Heart right ventricle (tissue), 16 donors: ENCODE results near the gene IQCF6. TPM values are rescaled to one million over a fixed set of nuclear protein-coding genes. Genes with fewer than 3 reads are reported as not detected.
"Not testable (repeated sequence)": the region's sequence is repeated elsewhere in the genome, so short reads cannot be mapped to it uniquely, and the experiment has no call there.

Source experiments
- ATAC-seq, 8 donors: fragments of 200-7000 bp; cut with Tn5 transposase; one replicate each; pipeline ENCODE4 v1.9.1; 2020; ENCODE audit warnings: mild to moderate bottlenecking in 8 of 8, moderate library complexity in 8 of 8, moderate number of reproducible peaks in 1 of 8
- DNase-seq, 2 donors: peaks; one replicate each; pipeline ENCODE4 v3.0.0-alpha.2; 2020
- H3K27ac ChIP-seq, 10 donors: fragments of 200-600 bp; sonication (generic) in 2 of 10; one replicate each; pipeline versions ENCODE4 v1.5.0 to v1.8.0; 2020 to 2022; ENCODE audit warnings: mild to moderate bottlenecking in 3 of 10
- H3K27me3 ChIP-seq, 7 donors: fragments of 200-600 bp; one replicate each; pipeline ENCODE4 v1.8.0; 2021 to 2022; ENCODE audit warnings: mild to moderate bottlenecking in 2 of 7
- H3K36me3 ChIP-seq, 9 donors: fragments of 200-600 bp; sonication (generic) in 1 of 9; one replicate each; pipeline versions ENCODE4 v1.5.0 to v1.8.0; 2020 to 2022; ENCODE audit warnings: mild to moderate bottlenecking in 2 of 9
- H3K4me1 ChIP-seq, 9 donors: fragments of 200-600 bp; sonication (generic) in 1 of 9; one replicate each; pipeline versions ENCODE4 v1.5.0 to v1.8.0; 2020 to 2022; ENCODE audit warnings: mild to moderate bottlenecking in 4 of 9
- H3K4me3 ChIP-seq, 10 donors: fragments of 200-600 bp; sonication (generic) in 2 of 10; one replicate each; pipeline versions ENCODE4 v1.5.0 to v1.8.0; 2020 to 2022; ENCODE audit warnings: mild to moderate bottlenecking in 7 of 10, moderate library complexity in 2 of 10
- H3K9me3 ChIP-seq, 11 donors: fragments of 200-600 bp in 10 of 11; sonication (generic) in 2 of 11; one replicate each; pipeline versions ENCODE4 v1.5.0 to v1.8.0; 2013 to 2022; ENCODE audit warnings: mild to moderate bottlenecking in 2 of 11, control low read depth in 1 of 11, moderate library complexity in 1 of 11
- CTCF ChIP-seq, 9 donors: fragments of 200-600 bp; sonication (generic) in 2 of 9; IDR thresholded peaks; one replicate each; pipeline versions ENCODE4 v1.5.0 to v1.8.0; 2021 to 2022; ENCODE audit warnings: antibody characterized with exemption in 9 of 9, mild to moderate bottlenecking in 5 of 9, moderate library complexity in 1 of 9
- WGBS, 2 donors: extraction: QIAGEN DNeasy Blood & Tissue Kit; methylation state at CpG; one replicate each; pipeline ENCODE4 v1.1.7; 2013; ENCODE audit warnings: inconsistent platforms in 1 of 2; 5-methylcytosine and 5-hydroxymethylcytosine counted together
- intact Hi-C, 10 donors: fragments of 100-400 bp; cut with DNase I; formaldehyde crosslinking; loops; one replicate each; pipeline versions ENCODE4 v1.11.1 to v1.14.2; 2022
- polyA plus RNA-seq, 2 donors: library from polyadenylated mRNA; stranded (reverse); fragments of 200-250 nt; gene quantifications; one replicate each; pipeline ENCODE4 v1.2.3, GENCODE V29; 2013
- total RNA-seq, 10 donors: library from RNA; stranded (reverse); fragmentation: NEBNext Ultra II Directional in 3 of 10; extraction: Animal tissue kit (Norgen Biotek cat#: 25700) in 3 of 10; gene quantifications; one replicate each; pipeline versions ENCODE4 v1.2.1 to v1.2.4, GENCODE V29; 2021 to 2023
- donor health status: Arrhythmogenic right ventricular cardiomyopathy.
- donor health status: ischemic (EF 13 %, LVEDD 7.1; RV severe dilation, severe dysfunction).
- donor health status: healthy with polysubstance abuse.
- donor health status: DM: no; HTN: yes; CAD: no.
- donor health status: DM: no; HTN: no; CAD: no.
- donor health status: ischemic (EF 25% LVEDD 6.9; RV normal size, moderate dysfunction).
- donor health status: ischemic (EF 25% LVEDD 5.7; RV mildly dilated, moderate dysfunction).
- donor health status: healthy.
- donor health status: DM: yes; HTN: yes; CAD: no.
- donor health status: Ischemic cardiomyopathy.
- donor health status: ischemic (EF 35%, LVEDD 5.7; RV mildly dilated, moderate dysfunction).
- donor health status: nonischemic (EF 11% LVEDD 7.7; RV severe dilation, severe dysfunction).
- donor health status: DM: yes; HTN: yes; CAD: no.
- donor health status: PGD.
- donor health status: ischemic (EF 29% LVEDD 5.4; RV normal size, mild dysfunction).
- donor health status: nonischemic (EF 23%, LVEDD 6.1; RV moderate dilation, normal function).

The IQCF6 gene
- total and polyA plus RNA-seq, 12 donors, result not detected

DNA sequence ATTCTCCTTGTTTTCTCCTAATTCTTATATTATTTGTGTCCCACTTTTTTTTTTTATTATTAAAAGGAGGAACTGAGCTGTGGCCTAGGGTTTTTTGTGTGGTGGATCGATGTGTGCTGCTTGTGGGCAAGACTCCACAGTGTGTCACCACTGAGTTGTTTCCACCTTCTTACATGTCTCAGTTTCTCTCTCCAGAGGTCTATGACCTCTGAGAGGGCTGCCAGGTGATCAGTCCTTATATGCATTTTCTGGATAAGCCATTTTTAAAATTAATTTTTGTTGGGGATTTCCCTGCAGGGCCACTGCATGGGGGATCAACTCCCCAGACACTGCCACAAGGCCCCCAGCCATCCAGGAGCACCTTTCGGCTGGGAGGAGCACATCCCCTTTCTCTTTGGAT is 27.8 kb downstream of the IQCF6 start:
- 89 to 94% methylated on average over 2 of the region's 2 CpGs for WGBS, 2 donors
- ATAC-seq, result no peak

DNA sequence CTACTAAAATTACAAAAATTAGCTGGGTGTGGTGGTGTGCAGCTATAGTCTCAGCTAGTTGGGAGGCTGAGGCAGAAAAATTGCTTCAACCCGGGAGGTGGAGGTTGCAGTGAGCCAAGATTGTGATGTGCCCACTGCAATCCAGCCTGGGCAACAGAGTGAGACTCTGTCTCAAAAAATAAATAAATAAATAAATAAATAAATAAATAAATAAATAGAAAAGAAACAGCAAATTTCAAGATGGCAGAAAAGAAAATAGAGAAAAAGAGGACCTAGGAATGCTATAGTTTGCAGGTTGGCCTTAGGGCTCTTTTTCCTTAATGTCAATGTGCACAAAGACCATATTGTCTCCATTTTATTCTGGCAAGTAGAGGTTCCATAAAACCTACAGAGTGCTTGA is 28.2 kb downstream of the IQCF6 start:
- Histone ChIP-seq H3K9me3 (peaks cover 0 to 30% (median 0%) of the 10 kb centered on the region in 11 donors), H3K4me1 (no peaks in the 10 kb centered on the region), H3K27ac (no peak overlapping the region), H3K36me3 (no peaks in the 10 kb centered on the region), H3K4me3 (no peak overlapping the region), H3K27me3 (peaks cover 0 to 3% (median 0%) of the 10 kb centered on the region in 7 donors)
- intact Hi-C loops, result no loop called here
- WGBS, 2 donors, result 90 to 93% methylated on average over 1 of the region's 1 CpG
- no peak for TF ChIP-seq CTCF (IDR thresholded peaks at IDR 0.05)
- no peak for ATAC-seq
- DNase-seq, result no peak

More for the DNA sequence above, 27.8 kb downstream of the IQCF6 start:
- H3K27me3 ChIP-seq, result peaks cover 0 to 3% (median 0%) of the 10 kb centered on the region in 7 donors
- TF ChIP-seq CTCF (IDR thresholded peaks at IDR 0.05), result no peak
- DNase-seq, result no peak
- peaks cover 0 to 34% (median 0%) of the 10 kb centered on the region in 11 donors for H3K9me3 ChIP-seq
- H3K36me3 ChIP-seq, result no peaks in the 10 kb centered on the region
- H3K4me3 ChIP-seq, result no peak overlapping the region
- intact Hi-C loops, result no loop called here
- no peak overlapping the region for H3K27ac ChIP-seq
- H3K4me1 ChIP-seq, result no peaks in the 10 kb centered on the region

DNA sequence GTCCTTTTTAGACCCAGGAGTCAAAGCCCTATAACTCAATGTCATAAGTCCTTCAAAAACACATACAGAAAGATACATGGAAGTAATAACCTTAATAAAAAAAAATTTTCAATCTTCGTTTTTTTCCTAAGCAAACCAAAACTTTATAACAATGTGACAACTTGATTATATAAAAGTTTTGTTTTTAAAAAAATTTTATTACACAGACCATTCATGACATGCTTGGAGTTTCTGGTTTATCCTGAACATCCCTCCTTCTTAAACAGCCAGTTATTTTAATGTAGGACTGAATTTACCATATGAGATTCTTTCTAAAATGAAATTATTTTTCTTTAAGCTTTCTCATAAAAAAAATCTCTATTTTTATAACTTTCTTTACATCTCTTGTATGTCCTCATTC is 30.7 kb downstream of the IQCF6 start:
- Histone ChIP-seq H3K4me1 (no peaks in the 10 kb centered on the region), H3K36me3 (no peaks in the 10 kb centered on the region), H3K27me3 (no peaks in the 10 kb centered on the region), H3K27ac (no peak overlapping the region), H3K4me3 (no peak overlapping the region), H3K9me3 (peaks cover 0 to 9% (median 0%) of the 10 kb centered on the region in 11 donors)
- DNase-seq (no peak), ATAC-seq (no peak)
- intact Hi-C loops, result no loop called here
- no peak for TF ChIP-seq CTCF (IDR thresholded peaks at IDR 0.05)
- WGBS, 2 donors, result 32 to 39% methylated on average over 1 of the region's 1 CpG

DNA sequence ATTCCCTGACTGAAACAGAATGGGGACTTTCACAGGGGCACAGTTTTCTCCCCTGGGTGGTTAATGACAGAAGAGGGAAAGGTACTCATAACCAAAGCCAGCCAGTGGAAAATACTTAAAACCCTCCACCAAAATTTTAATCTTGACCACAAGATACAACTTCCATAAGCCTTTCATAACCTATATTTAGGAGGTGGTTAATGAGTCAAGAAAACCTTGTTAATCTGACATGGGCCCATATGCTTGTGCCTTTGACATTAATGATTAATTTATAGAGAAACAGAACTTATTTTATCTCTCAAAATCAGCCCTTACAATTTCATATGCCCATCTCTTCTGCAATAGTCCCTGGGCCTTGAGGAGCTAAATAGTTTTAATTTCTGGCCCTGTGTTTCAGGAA is 31.2 kb downstream of the IQCF6 start:
- Histone ChIP-seq H3K36me3 (no peaks in the 10 kb centered on the region), H3K9me3 (peaks cover 0 to 11% (median 0%) of the 10 kb centered on the region in 11 donors), H3K27me3 (no peaks in the 10 kb centered on the region), H3K27ac (no peak overlapping the region), H3K4me1 (no peaks in the 10 kb centered on the region), H3K4me3 (no peak overlapping the region)
- DNase-seq (no peak), ATAC-seq (no peak)
- no peak for TF ChIP-seq CTCF (IDR thresholded peaks at IDR 0.05)
- intact Hi-C loops, result no loop called here

DNA sequence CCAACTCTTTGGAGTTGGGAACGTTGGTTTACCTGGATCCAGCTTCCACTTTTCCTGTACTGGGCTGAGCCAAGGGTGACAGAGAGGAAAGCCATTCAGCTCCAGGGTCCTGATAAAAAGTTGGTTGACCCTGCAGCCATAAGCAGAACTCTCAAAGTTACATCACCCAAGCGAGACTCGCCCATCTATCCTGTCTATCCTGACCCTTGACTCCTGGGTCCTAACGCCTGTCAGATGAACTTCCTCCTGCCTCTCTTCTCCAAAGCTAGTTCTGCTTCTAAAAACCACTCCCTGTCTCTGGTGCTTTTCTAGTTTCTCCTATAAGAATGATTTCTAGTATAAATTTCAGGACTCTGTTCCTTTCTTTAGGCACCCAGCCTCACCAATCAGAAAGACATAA is 36.1 kb downstream of the IQCF6 start:
- DNase-seq, ATAC-seq, intact Hi-C loops, H3K27me3 ChIP-seq, H3K36me3 ChIP-seq, H3K4me3 ChIP-seq, H3K27ac ChIP-seq: not testable (repeated sequence)
- H3K9me3 ChIP-seq, result peaks cover 0 to 15% (median 0%) of the 10 kb centered on the region in 11 donors
- peaks cover 0 to 12% (median 0%) of the 10 kb centered on the region in 9 donors for H3K4me1 ChIP-seq
- WGBS, 2 donors, result 49 to 71% methylated on average over 4 of the region's 4 CpGs

DNA sequence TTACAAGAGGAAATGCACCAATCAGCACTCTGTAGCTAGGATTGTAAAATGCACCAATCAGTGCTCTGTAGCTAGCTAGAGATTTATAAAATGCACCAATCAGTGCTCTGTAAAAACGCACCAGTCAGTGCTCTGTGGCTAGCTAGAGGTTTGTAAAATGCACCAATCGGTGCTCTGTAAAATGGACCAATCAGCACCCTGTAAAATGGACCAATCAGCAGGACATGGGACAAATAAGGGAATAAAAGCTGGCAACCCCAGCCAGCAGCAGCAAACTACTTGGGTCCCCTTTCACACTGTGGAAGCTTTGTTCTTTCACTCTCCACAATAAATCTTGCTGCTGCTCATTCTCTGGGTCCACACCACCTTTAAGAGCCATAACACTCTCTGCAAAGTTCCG is 36.7 kb downstream of the IQCF6 start:
- ATAC-seq, H3K27me3 ChIP-seq, H3K36me3 ChIP-seq, DNase-seq, H3K4me3 ChIP-seq, H3K27ac ChIP-seq, intact Hi-C loops: not testable (repeated sequence)
- peaks cover 0 to 12% (median 0%) of the 10 kb centered on the region in 9 donors for H3K4me1 ChIP-seq
- WGBS, 2 donors, result 80 to 82% methylated on average over 3 of the region's 3 CpGs
- H3K9me3 ChIP-seq, result peaks cover 0 to 12% (median 0%) of the 10 kb centered on the region in 11 donors
